ENCODE measurements around the gene SGIP1. TPM values are rescaled to one million over a fixed set of nuclear protein-coding genes. Genes with fewer than 3 reads are reported as not detected.

Gene SGIP1
- total RNA-seq, 1 experiment from 2014 or later: not detected

GRCh38 chr1:66535853-66536252, 1.9 kb downstream of the SGIP1 start:
- CTCF ChIA-PET: no interaction called here
- DNase-seq: no peak
- Mint-ChIP-seq H3K27ac (ENCODE audit: unreplicated experiment) (no peak overlapping the region), H3K4me3 (ENCODE audit: low read depth, unreplicated experiment) (no peak overlapping the region), H3K36me3 (ENCODE audit: insufficient read depth, unreplicated experiment) (peaks cover 8% of the 10 kb centered on the region), H3K27me3 (ENCODE audit: unreplicated experiment) (peaks cover 19% of the 10 kb centered on the region), H3K9me3 (ENCODE audit: low read depth, unreplicated experiment) (no peaks in the 10 kb centered on the region), H3K4me1 (ENCODE audit: low read depth, unreplicated experiment) (peaks cover 16% of the 10 kb centered on the region)
- no TSS peak for BruUV-seq (replicated peaks)
- intact Hi-C loops (cut with micrococcal nuclease; ENCODE audit: unreplicated experiment): no loop called here
- no peak for TF ChIP-seq CTCF (IDR thresholded peaks at IDR 0.05; ENCODE audit: unreplicated experiment)

DNA sequence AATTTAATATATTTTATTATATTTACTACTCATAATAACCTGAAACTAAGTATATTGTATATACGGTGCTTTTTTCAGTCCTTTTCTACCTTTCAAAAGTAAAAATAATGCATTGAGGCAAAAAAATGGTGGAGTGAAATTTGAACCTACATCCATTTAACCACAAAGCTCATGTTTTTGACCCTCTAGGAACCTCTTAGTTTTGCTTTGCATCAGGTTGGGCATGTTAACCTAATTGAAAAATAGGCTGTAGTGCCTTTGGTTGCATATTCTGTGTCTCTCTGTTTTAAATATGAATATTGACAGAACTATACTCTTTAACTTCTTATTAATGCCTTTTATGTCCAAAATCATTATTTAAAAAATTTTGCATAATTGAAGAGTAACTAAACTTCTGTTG, 3.8 kb downstream of the SGIP1 start:
- Mint-ChIP-seq H3K36me3 (ENCODE audit: insufficient read depth, unreplicated experiment) (peaks cover 15% of the 10 kb centered on the region), H3K4me1 (ENCODE audit: low read depth, unreplicated experiment) (peaks cover 28% of the 10 kb centered on the region), H3K27me3 (ENCODE audit: unreplicated experiment) (peaks cover 19% of the 10 kb centered on the region), H3K9me3 (ENCODE audit: low read depth, unreplicated experiment) (no peaks in the 10 kb centered on the region), H3K27ac (ENCODE audit: unreplicated experiment) (no peak overlapping the region), H3K4me3 (ENCODE audit: low read depth, unreplicated experiment) (no peak overlapping the region)
- no peak for DNase-seq
- BruUV-seq (replicated peaks): no TSS peak
- CTCF ChIA-PET: no interaction called here
- no peak for TF ChIP-seq CTCF (IDR thresholded peaks at IDR 0.05; ENCODE audit: unreplicated experiment)
- intact Hi-C loops (cut with micrococcal nuclease; ENCODE audit: unreplicated experiment): no loop called here

DNA sequence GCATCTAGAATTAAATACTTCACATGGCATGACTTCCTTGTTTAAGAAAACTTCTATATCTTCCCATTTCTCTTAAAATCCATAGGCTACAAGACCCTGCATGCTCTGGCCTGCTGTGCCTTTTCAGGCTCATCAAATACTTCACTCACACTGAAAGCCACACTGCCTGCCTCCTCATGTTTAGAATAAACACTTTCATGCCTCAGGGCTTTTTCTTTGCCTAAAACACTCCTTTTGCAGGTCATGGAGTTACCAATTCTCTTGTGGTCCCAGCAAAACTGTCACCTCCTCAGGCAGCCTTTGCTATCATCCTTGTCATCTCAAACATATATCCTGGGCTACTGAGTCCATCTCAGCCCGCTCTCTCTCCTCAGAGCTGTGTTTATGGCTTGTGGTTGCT, 5.5 kb downstream of the SGIP1 start:
- H3K27ac Mint-ChIP-seq (ENCODE audit: unreplicated experiment): no peak overlapping the region
- intact Hi-C loops (cut with micrococcal nuclease; ENCODE audit: unreplicated experiment): no loop called here
- H3K4me1 Mint-ChIP-seq (ENCODE audit: low read depth, unreplicated experiment): peaks cover 46% of the 10 kb centered on the region
- H3K4me3 Mint-ChIP-seq (ENCODE audit: low read depth, unreplicated experiment): no peak overlapping the region
- no peaks in the 10 kb centered on the region for H3K9me3 Mint-ChIP-seq (ENCODE audit: low read depth, unreplicated experiment)
- CTCF ChIA-PET: no interaction called here
- no TSS peak for BruUV-seq (replicated peaks)
- H3K27me3 Mint-ChIP-seq (ENCODE audit: unreplicated experiment): peaks cover 2% of the 10 kb centered on the region
- peaks cover 9% of the 10 kb centered on the region for H3K36me3 Mint-ChIP-seq (ENCODE audit: insufficient read depth, unreplicated experiment)
- TF ChIP-seq CTCF (IDR thresholded peaks at IDR 0.05; ENCODE audit: unreplicated experiment): no peak
- DNase-seq: no peak

- no peak overlapping the region for H3K4me3 Mint-ChIP-seq (ENCODE audit: low read depth, unreplicated experiment)
- no peak for TF ChIP-seq CTCF (IDR thresholded peaks at IDR 0.05; ENCODE audit: unreplicated experiment)
- no peak for DNase-seq
- peaks cover 55% of the 10 kb centered on the region for H3K4me1 Mint-ChIP-seq (ENCODE audit: low read depth, unreplicated experiment)
- no peaks in the 10 kb centered on the region for H3K27me3 Mint-ChIP-seq (ENCODE audit: unreplicated experiment)
- no peaks in the 10 kb centered on the region for H3K9me3 Mint-ChIP-seq (ENCODE audit: low read depth, unreplicated experiment)
- BruUV-seq (replicated peaks): no TSS peak
- intact Hi-C loops (cut with micrococcal nuclease; ENCODE audit: unreplicated experiment): no loop called here
- no peak overlapping the region for H3K27ac Mint-ChIP-seq (ENCODE audit: unreplicated experiment)
- CTCF ChIA-PET: no interaction called here
- peaks cover 9% of the 10 kb centered on the region for H3K36me3 Mint-ChIP-seq (ENCODE audit: insufficient read depth, unreplicated experiment)
These were observed 6.6 kb downstream of the SGIP1 start for GRCh38 chr1:66540434-66541032.
